Measurements from ENCODE around the gene OR51V1. TPM values are rescaled to one million over a fixed set of nuclear protein-coding genes. Genes with fewer than 3 reads are reported as not detected.

Gene OR51V1
- total and polyA plus RNA-seq, 7 donors, result not detected

GRCh38 chr11:5235364-5236095, 35.0 kb upstream of the OR51V1 start:
- intact Hi-C loops (cut with DNase I), result no loop called here
- DNase-seq (no peak), ATAC-seq (no peak)
- Histone ChIP-seq H3K4me1 (no peaks in the 10 kb centered on the region), H3K36me3 (ENCODE audit: insufficient read depth in 1 of 2, low read depth in 1 of 2) (no peaks in the 10 kb centered on the region), H3K9me3 (no peaks in the 10 kb centered on the region), H3K4me3 (no peak overlapping the region), H3K27ac (no peak overlapping the region), H3K27me3 (ENCODE audit: insufficient read depth in 3 of 3, low read length in 2 of 3) (no peaks in the 10 kb centered on the region)
- TF ChIP-seq CTCF (IDR thresholded peaks at IDR 0.05), result no peak
- WGBS, 3 donors, result 84 to 86% (median 85%) methylated on average over 5 of the region's 5 CpGs

- WGBS, 3 donors, result 74 to 80% (median 75%) methylated on average over 2 of the region's 2 CpGs
- intact Hi-C loops (cut with DNase I), result no loop called here
- Histone ChIP-seq H3K4me3 (no peak within 1 kb of the TSS), H3K27ac (no peak within 1 kb of the TSS), H3K27me3 (ENCODE audit: insufficient read depth in 3 of 3, low read length in 2 of 3) (no peaks in the 10 kb centered on the region), H3K9me3 (no peaks in the 10 kb centered on the region), H3K4me1 (no peaks in the 10 kb centered on the region), H3K36me3 (ENCODE audit: insufficient read depth in 1 of 2, low read depth in 1 of 2) (no peaks in the 10 kb centered on the region)
- DNase-seq, result no peak
- TF ChIP-seq CTCF (IDR thresholded peaks at IDR 0.05), result no peak
- ATAC-seq, result no peak
These were observed 33.9 kb upstream of the OR51V1 start, which contains the start of gene HBD for GRCh38 chr11:5234381-5234834. Gene HBD (minus strand): TSS chr11:5234483. CDS start chr11:5234433, 50 bp downstream.

GRCh38 chr11:5233307-5233706, 32.8 kb upstream of the OR51V1 start:
- 76 to 84% (median 82%) methylated on average over 1 of the region's 1 CpG for WGBS, 3 donors
- Histone ChIP-seq H3K36me3 (ENCODE audit: insufficient read depth in 1 of 2, low read depth in 1 of 2) (no peaks in the 10 kb centered on the region), H3K4me1 (no peaks in the 10 kb centered on the region), H3K27ac (no peak overlapping the region), H3K27me3 (ENCODE audit: insufficient read depth in 3 of 3, low read length in 2 of 3) (no peaks in the 10 kb centered on the region), H3K9me3 (no peaks in the 10 kb centered on the region), H3K4me3 (no peak overlapping the region)
- no peak for TF ChIP-seq CTCF (IDR thresholded peaks at IDR 0.05)
- intact Hi-C loops (cut with DNase I), result no loop called here
- no peak for DNase-seq
- ATAC-seq, result no peak

GRCh38 chr11:5232821-5233220, 32.3 kb upstream of the OR51V1 start:
- WGBS, 3 donors, result 91 to 94% (median 92%) methylated on average over 2 of the region's 2 CpGs
- no peak for TF ChIP-seq CTCF (IDR thresholded peaks at IDR 0.05)
- H3K36me3 ChIP-seq (ENCODE audit: insufficient read depth in 1 of 2, low read depth in 1 of 2), result no peaks in the 10 kb centered on the region
- DNase-seq (no peak), ATAC-seq (no peak)
- H3K9me3 ChIP-seq, result no peaks in the 10 kb centered on the region
- no peak overlapping the region for H3K27ac ChIP-seq
- no peak overlapping the region for H3K4me3 ChIP-seq
- no peaks in the 10 kb centered on the region for H3K4me1 ChIP-seq
- no peaks in the 10 kb centered on the region for H3K27me3 ChIP-seq (ENCODE audit: insufficient read depth in 3 of 3, low read length in 2 of 3)
- intact Hi-C loops (cut with DNase I), result no loop called here

- H3K9me3 ChIP-seq, result no peaks in the 10 kb centered on the region
- no peak overlapping the region for H3K27ac ChIP-seq
- no peak for ATAC-seq
- no peak for TF ChIP-seq CTCF (IDR thresholded peaks at IDR 0.05)
- no peaks in the 10 kb centered on the region for H3K4me1 ChIP-seq
- no peak overlapping the region for H3K4me3 ChIP-seq
- WGBS, 3 donors, result 61 to 65% (median 62%) methylated on average over 3 of the region's 3 CpGs
- DNase-seq, result no peak
- H3K27me3 ChIP-seq (ENCODE audit: insufficient read depth in 3 of 3, low read length in 2 of 3), result no peaks in the 10 kb centered on the region
- intact Hi-C loops (cut with DNase I), result no loop called here
- no peaks in the 10 kb centered on the region for H3K36me3 ChIP-seq (ENCODE audit: insufficient read depth in 1 of 2, low read depth in 1 of 2)
These were observed 31.7 kb upstream of the OR51V1 start for GRCh38 chr11:5232176-5232575.

Data from psoas muscle (tissue), 8 donors.